Measurements from ENCODE around the gene ADGRG7.

The ADGRG7 gene

DNA sequence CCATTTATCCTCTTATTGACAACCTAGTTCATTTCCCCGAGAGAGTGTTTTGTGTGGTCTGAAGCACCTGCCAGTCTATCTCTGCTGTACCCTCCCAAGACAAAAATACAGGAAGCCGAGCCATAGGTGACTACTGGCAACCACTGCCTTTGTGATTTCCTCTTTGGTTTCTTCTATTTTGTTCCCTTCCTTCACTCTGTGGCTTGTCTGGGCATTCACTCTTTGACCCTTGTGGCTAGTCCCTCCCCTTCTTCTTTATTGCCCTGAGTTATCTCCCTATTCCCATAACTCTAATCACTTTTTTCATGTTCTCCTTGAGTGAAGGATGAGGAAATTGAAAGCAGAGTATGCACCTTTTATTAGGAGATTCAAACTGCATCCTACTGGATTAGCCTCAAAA, at the start of gene ADGRG7:
Gene ADGRG7, plus strand, starts transcription at position 297 of the 400 bp plus-strand sequence. CDS start 256 bp downstream, outside the sequence.
- Histone ChIP-seq H3K36me3 (ENCODE audit: insufficient read depth, low read length) (no peaks in the 10 kb centered on the region), H2AFZ (ENCODE audit: low read depth, low read length) (no peak within 1 kb of the TSS), H3K27me3 (ENCODE audit: insufficient read depth, low read length) (no peaks in the 10 kb centered on the region), H3K9me3 (ENCODE audit: low read length) (no peaks in the 10 kb centered on the region), H3K4me1 (ENCODE audit: insufficient read depth, low read length) (no peaks in the 10 kb centered on the region), H3K4me3 (ENCODE audit: low read length) (no peak within 1 kb of the TSS)

DNA sequence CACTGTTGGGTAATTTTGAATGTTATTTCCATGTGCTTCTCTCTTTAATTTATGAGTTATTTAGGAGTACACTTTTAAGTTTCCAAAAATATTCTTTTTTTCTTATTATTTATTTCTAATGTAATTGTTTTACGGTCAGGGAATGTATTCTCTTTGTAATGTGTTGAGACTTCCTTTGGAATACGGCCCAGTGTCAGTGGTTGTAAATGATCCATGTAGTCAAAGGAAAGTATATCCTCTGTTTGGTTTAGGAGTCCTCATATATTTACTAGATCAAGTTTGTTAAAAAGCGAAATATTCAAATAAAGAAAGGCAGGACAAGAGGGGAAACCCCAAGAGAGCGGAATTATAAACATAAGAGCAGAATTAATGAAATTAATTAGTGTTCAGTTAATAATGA, 49.0 kb upstream of the ADGRG7 start:
- H3K9me3 ChIP-seq (ENCODE audit: low read length), result no peaks in the 10 kb centered on the region
- no peaks in the 10 kb centered on the region for H3K27me3 ChIP-seq (ENCODE audit: insufficient read depth, low read length)
- H3K4me3 ChIP-seq (ENCODE audit: low read length), result no peak overlapping the region
- no peaks in the 10 kb centered on the region for H3K4me1 ChIP-seq (ENCODE audit: insufficient read depth, low read length)
- H2AFZ ChIP-seq (ENCODE audit: low read depth, low read length), result no peak overlapping the region
- H3K36me3 ChIP-seq (ENCODE audit: insufficient read depth, low read length), result no peaks in the 10 kb centered on the region

GRCh38 chr3:100561459-100562158, 47.8 kb upstream of the ADGRG7 start:
- no peaks in the 10 kb centered on the region for H3K4me1 ChIP-seq (ENCODE audit: insufficient read depth, low read length)

DNA sequence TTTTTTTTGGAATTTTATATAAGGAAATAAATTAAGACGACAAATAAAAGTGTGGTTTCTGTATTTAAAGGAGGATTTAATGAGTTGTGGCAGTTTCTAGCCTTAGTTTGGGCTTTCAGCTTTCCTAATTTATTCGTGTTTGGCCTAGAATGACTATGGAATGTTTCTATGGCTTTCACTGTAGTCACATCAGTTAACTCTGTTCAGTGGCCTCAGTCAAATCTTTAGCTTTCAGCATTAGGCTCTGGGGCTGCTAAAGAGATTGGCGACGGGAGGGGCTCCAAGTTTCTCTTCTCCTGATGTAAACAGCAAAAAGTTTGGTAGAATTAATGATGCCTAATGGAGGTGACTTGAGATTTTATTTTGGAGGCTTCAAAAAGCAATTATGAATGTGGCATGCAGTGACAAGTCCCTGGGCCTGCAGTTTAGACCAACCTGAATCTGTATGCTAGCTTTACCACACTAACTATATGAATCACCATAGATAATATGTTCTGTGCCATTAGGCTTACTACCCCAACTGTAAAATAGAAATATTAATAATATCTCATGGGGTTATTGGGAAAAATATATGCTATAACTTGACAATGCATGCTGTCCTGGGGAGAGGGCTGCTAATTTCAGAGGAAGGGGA, 47.1 kb upstream of the ADGRG7 start:
- H3K36me3 ChIP-seq (ENCODE audit: insufficient read depth, low read length), result no peaks in the 10 kb centered on the region
- H3K4me1 ChIP-seq (ENCODE audit: insufficient read depth, low read length), result no peaks in the 10 kb centered on the region
- H3K9me3 ChIP-seq (ENCODE audit: low read length), result no peaks in the 10 kb centered on the region
- no peak overlapping the region for H2AFZ ChIP-seq (ENCODE audit: low read depth, low read length)
- no peak overlapping the region for H3K4me3 ChIP-seq (ENCODE audit: low read length)
- no peaks in the 10 kb centered on the region for H3K27me3 ChIP-seq (ENCODE audit: insufficient read depth, low read length)

More at GRCh38 chr3:100561459-100562158, 47.8 kb upstream of the ADGRG7 start:
- Histone ChIP-seq H3K27me3 (ENCODE audit: insufficient read depth, low read length) (no peaks in the 10 kb centered on the region), H3K36me3 (ENCODE audit: insufficient read depth, low read length) (no peaks in the 10 kb centered on the region), H3K4me3 (ENCODE audit: low read length) (no peak overlapping the region), H3K9me3 (ENCODE audit: low read length) (no peaks in the 10 kb centered on the region), H2AFZ (ENCODE audit: low read depth, low read length) (no peak overlapping the region)

DNA sequence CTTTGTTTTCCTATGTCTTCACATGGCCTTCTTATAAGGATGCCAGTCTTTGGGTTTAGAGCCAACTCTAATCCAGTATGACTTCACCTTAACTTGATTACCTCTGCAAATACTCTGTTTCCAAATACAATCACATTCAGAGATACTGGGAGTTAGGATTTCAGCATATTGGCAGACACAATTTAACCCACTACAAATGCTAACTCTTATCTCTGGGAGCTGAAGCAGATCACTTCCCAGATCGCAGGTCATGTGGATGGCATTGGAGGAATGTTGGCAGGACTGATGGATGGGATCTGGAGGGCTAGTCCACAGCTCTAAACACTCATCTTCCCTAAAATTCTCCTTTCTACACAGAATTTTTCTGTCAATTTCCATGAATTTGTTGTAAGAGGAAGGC, 46.2 kb upstream of the ADGRG7 start:
- Histone ChIP-seq H2AFZ (ENCODE audit: low read depth, low read length) (no peak overlapping the region), H3K4me1 (ENCODE audit: insufficient read depth, low read length) (no peaks in the 10 kb centered on the region), H3K4me3 (ENCODE audit: low read length) (no peak overlapping the region), H3K36me3 (ENCODE audit: insufficient read depth, low read length) (no peaks in the 10 kb centered on the region), H3K27me3 (ENCODE audit: insufficient read depth, low read length) (no peaks in the 10 kb centered on the region), H3K9me3 (ENCODE audit: low read length) (no peaks in the 10 kb centered on the region)

GRCh38 chr3:100563652-100564211, 45.7 kb upstream of the ADGRG7 start:
- H3K36me3 ChIP-seq (ENCODE audit: insufficient read depth, low read length), result no peaks in the 10 kb centered on the region
- no peak overlapping the region for H2AFZ ChIP-seq (ENCODE audit: low read depth, low read length)
- H3K4me1 ChIP-seq (ENCODE audit: insufficient read depth, low read length), result no peaks in the 10 kb centered on the region
- H3K27me3 ChIP-seq (ENCODE audit: insufficient read depth, low read length), result no peaks in the 10 kb centered on the region
- no peak overlapping the region for H3K4me3 ChIP-seq (ENCODE audit: low read length)
- no peaks in the 10 kb centered on the region for H3K9me3 ChIP-seq (ENCODE audit: low read length)

DNA sequence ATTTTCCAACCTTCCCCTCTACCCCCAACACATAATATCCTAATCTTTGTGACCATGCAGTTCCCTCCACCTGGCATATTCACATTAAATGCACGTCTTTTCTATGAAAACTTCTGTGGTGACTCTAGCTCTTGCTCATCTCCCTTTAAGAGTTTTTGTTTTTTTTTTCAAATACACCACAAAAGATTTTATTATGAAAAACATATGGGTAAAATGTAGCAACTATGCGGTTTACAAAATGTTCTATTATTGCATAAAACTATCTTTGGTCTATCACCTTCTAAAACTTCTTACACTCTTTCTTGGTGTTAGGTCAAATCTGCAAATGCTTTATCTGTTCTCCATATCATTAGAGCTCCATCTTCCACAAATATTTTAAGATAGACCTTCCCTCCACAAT, 38.6 kb upstream of the ADGRG7 start:
- Histone ChIP-seq H3K27me3 (ENCODE audit: insufficient read depth, low read length) (no peaks in the 10 kb centered on the region), H3K36me3 (ENCODE audit: insufficient read depth, low read length) (no peaks in the 10 kb centered on the region), H3K4me1 (ENCODE audit: insufficient read depth, low read length) (no peaks in the 10 kb centered on the region), H3K9me3 (ENCODE audit: low read length) (no peaks in the 10 kb centered on the region), H2AFZ (ENCODE audit: low read depth, low read length) (no peak overlapping the region), H3K4me3 (ENCODE audit: low read length) (no peak overlapping the region)

DNA sequence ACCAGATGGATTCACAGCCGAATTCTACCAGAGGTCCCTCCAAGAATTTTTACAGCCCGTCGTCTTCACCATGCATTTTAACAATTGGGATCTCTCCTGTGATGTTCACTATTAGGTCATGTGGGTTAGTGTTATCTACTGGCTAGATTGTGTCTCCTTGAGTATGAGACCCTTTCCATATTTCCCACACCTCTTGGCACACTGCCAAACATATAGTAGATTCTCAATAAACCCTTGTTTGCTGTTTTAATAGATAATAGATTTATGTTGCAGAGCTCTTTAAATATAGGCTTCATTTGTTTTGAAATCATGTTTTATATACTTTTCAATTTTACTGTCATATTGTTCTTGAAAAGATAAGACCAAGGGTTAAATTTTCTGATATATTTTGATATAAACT, 34.9 kb upstream of the ADGRG7 start:
- Histone ChIP-seq H3K4me3 (ENCODE audit: low read length) (no peak overlapping the region), H3K27me3 (ENCODE audit: insufficient read depth, low read length) (no peaks in the 10 kb centered on the region), H3K9me3 (ENCODE audit: low read length) (no peaks in the 10 kb centered on the region), H2AFZ (ENCODE audit: low read depth, low read length) (no peak overlapping the region), H3K4me1 (ENCODE audit: insufficient read depth, low read length) (no peaks in the 10 kb centered on the region), H3K36me3 (ENCODE audit: insufficient read depth, low read length) (no peaks in the 10 kb centered on the region)

- no peaks in the 10 kb centered on the region for H3K4me1 ChIP-seq (ENCODE audit: insufficient read depth, low read length)
- H3K4me3 ChIP-seq (ENCODE audit: low read length), result no peak overlapping the region
- H2AFZ ChIP-seq (ENCODE audit: low read depth, low read length), result no peak overlapping the region
- no peaks in the 10 kb centered on the region for H3K36me3 ChIP-seq (ENCODE audit: insufficient read depth, low read length)
- no peaks in the 10 kb centered on the region for H3K27me3 ChIP-seq (ENCODE audit: insufficient read depth, low read length)
- H3K9me3 ChIP-seq (ENCODE audit: low read length), result no peaks in the 10 kb centered on the region
Observed at GRCh38 chr3:100575704-100576103, 33.7 kb upstream of the ADGRG7 start.

GRCh38 chr3:100577382-100578008, 31.9 kb upstream of the ADGRG7 start:
- Histone ChIP-seq H3K4me3 (ENCODE audit: low read length) (no peak overlapping the region), H3K36me3 (ENCODE audit: insufficient read depth, low read length) (no peaks in the 10 kb centered on the region), H3K9me3 (ENCODE audit: low read length) (no peaks in the 10 kb centered on the region), H3K27me3 (ENCODE audit: insufficient read depth, low read length) (no peaks in the 10 kb centered on the region), H3K4me1 (ENCODE audit: insufficient read depth, low read length) (no peaks in the 10 kb centered on the region), H2AFZ (ENCODE audit: low read depth, low read length) (no peak overlapping the region)

- no peaks in the 10 kb centered on the region for H3K4me1 ChIP-seq (ENCODE audit: insufficient read depth, low read length)
- H3K27me3 ChIP-seq (ENCODE audit: insufficient read depth, low read length), result no peaks in the 10 kb centered on the region
- H3K9me3 ChIP-seq (ENCODE audit: low read length), result no peaks in the 10 kb centered on the region
- no peaks in the 10 kb centered on the region for H3K36me3 ChIP-seq (ENCODE audit: insufficient read depth, low read length)
- no peak overlapping the region for H3K4me3 ChIP-seq (ENCODE audit: low read length)
- H2AFZ ChIP-seq (ENCODE audit: low read depth, low read length), result no peak overlapping the region
Observed at GRCh38 chr3:100578646-100579045, 30.8 kb upstream of the ADGRG7 start.

DNA sequence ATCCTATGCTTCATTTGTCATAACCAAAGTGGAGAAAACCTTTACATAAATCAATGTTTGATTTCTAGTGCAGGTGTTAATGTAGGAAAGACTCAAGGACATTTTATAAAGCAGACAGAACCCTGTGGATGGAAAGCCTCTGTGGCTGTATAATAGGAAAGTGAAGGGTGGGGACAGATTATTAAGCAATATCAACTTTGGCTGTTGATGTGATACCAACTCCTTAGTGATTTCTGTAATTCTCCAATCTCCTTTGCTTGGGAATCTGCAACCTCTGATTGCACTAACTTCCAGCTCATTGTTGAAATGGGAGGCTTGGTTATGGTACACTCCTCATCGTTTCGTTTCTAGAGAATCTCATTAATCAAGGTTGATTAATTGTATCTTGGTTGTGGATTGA, 29.3 kb upstream of the ADGRG7 start:
- Histone ChIP-seq H3K4me3 (ENCODE audit: low read length) (no peak overlapping the region), H3K36me3 (ENCODE audit: insufficient read depth, low read length) (no peaks in the 10 kb centered on the region), H3K9me3 (ENCODE audit: low read length) (peaks cover 1% of the 10 kb centered on the region), H3K4me1 (ENCODE audit: insufficient read depth, low read length) (no peaks in the 10 kb centered on the region), H3K27me3 (ENCODE audit: insufficient read depth, low read length) (no peaks in the 10 kb centered on the region), H2AFZ (ENCODE audit: low read depth, low read length) (no peak overlapping the region)

DNA sequence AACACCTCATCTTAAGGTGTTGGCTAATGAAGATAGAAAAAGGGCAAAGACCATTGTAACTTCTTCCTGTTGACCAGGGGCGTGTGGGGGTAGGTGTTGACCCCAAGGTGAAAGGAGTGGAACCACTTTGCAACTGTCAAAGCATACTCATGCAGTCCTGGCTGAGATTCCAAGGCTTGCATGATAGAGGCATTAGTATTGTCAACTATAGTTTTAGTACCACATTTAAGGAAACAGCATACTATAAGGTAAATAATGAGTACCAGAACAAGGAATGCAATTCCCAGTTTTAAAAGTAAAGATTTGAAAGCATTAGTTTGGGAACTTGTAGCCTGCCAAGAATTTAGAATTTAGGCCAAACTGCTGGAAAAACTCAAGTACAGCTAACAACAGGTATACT, 27.8 kb upstream of the ADGRG7 start:
- H3K4me3 ChIP-seq (ENCODE audit: low read length), result no peak overlapping the region
- H3K4me1 ChIP-seq (ENCODE audit: insufficient read depth, low read length), result no peaks in the 10 kb centered on the region
- no peaks in the 10 kb centered on the region for H3K36me3 ChIP-seq (ENCODE audit: insufficient read depth, low read length)
- H3K9me3 ChIP-seq (ENCODE audit: low read length), result peaks cover 3% of the 10 kb centered on the region
- no peaks in the 10 kb centered on the region for H3K27me3 ChIP-seq (ENCODE audit: insufficient read depth, low read length)
- H2AFZ ChIP-seq (ENCODE audit: low read depth, low read length), result no peak overlapping the region

All from neuron (in vitro differentiated cells).